GM18867 (cell line): ENCODE measurements around the gene ENC1.
A peak's percentile ranks its signal among the peaks of the same experiment; 100 is the strongest.
"Not testable (repeated sequence)": the region's sequence is repeated elsewhere in the genome, so short reads cannot be mapped to it uniquely, and the experiment has no call there.

ENCODE experiments used
- ATAC-seq: cut with Tn5 transposase; IDR thresholded peaks from one replicate; pipeline ENCODE4 v1.9.1; 2021; ENCODE audit warnings: mild to moderate bottlenecking, moderate library complexity; ENCODE audit not compliant: unreplicated experiment

Gene ENC1

GRCh38 chr5:74640450-74640953, at the start of gene ENC1:
ENC1 (minus strand) TSS chr5:74640728; CDS start chr5:74636485, 4,243 bp downstream.
- ATAC-seq, result peak; percentile 76

DNA sequence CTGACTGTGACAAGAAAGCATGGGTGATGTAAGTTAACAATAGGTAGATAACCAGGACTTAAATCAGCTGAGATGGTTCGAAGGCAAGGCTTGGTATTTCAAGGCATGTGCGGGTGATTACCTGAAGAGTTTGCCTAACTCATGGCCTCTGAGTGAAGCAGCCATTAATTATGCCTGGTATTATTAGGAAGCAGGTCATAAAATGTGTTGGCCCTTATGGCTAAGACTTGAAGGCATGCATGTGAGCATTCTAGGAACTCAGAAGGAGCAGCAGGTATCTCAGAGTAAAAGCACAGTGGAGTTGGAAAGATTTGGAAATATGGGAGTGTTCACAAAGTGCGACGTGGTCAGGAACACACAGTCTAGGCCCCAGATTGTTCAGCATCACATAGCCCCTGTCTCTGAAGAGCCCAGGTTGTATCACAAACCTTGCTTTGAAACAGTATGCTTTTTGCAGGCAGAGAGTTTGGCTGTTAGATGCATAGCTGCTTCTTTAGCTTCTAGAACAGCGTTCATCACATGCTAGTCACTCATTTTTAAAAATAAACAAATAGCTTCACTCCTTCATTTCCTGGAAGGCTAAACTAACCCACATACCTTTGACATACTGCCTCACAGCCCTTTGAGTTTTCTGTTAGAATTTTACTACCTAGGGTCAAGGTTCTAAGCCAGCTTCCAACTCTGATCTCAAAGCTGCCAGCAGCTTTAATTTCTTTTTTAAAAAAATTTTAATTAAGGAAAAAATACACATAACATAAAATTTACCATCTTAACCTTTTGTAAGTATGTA, 46.6 kb upstream of the ENC1 start:
- ATAC-seq, result no peak

- ATAC-seq, result peak; percentile 54
These were observed 45.6 kb upstream of the ENC1 start for GRCh38 chr5:74685979-74686631.

GRCh38 chr5:74684900-74685851, 44.6 kb upstream of the ENC1 start, which contains the start of gene HEXB:
HEXB (plus strand) TSS chr5:74685233; CDS start chr5:74685261, 28 bp downstream.
- peak; percentile 84 for ATAC-seq

DNA sequence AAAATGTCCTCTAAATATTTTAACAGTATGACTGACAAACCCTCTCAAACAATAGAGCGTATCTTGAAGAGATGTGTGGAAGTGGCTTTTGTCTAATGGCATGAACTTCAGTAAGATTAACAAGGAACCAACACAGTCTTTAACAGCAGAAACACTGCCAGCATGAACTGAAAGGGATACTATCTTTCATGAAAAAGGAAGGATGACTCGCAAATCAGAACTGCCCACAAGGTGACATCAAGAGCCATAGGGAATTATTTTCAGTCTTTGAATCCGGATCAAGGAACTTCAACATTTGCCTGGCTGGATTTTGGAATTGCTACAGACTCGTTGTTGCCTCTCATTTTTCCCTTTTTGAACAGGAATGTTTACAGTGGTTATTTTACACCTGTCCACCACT, 39.4 kb upstream of the ENC1 start:
- ATAC-seq, result no peak

DNA sequence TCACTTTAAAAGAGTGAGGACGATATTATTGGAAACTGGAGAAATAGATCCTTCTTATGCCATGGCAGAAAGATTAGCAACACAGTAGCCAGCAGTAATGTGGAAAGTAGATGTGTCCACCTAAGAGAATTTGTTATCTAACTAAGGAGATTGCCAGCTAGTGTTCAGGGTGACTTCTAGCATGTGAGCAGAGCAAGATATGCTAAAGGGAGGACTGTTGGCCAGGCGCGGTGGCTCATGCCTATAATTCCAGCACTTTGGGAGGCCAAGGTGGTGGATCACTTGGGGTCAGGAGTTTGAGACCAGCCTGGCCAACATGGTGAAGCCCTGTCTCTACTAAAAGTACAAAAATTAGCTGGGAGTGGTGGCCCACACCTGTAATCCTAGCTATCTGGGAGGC, 38.8 kb upstream of the ENC1 start:
- ATAC-seq, result not testable (repeated sequence)

- ATAC-seq, result not testable (repeated sequence)
These were observed 37.6 kb upstream of the ENC1 start for GRCh38 chr5:74678123-74678522.

- ATAC-seq, result not testable (repeated sequence)
These were observed 35.9 kb upstream of the ENC1 start for GRCh38 chr5:74676466-74676865.

GRCh38 chr5:74673011-74673790, 32.7 kb upstream of the ENC1 start:
- no peak for ATAC-seq

DNA sequence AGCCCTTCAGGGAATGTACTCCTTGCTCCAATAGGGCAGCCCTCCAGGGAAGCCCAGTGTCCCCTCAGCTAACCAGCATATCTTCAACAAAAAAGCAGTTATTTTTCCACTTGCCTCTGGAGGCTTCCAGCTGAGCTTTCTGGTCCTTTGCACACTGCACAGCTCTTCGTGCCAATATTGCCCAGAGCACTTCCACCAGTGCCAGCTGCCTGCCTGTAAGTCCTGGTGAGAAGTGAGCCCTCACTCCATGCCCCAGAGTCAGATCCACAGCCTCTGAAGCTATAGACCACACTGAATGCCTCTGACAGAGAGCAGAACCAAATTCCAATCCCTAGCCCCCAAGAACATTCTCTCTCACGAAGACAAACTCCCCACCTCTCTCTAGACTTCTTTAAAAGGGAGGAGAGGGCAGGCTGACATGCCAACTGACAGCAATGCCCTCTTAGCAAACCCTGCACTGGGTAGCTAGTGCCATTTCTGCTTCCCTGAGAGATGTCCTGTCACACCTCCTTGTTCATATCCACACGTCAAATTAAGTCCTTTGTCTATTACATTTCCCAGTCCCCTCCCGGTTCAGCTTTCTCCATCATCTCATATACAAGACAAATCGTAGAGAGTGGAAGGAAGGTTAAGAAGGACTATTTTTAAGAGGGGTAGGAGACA, 31.8 kb upstream of the ENC1 start:
- ATAC-seq, result no peak

- no peak for ATAC-seq
These were observed 30.0 kb upstream of the ENC1 start for GRCh38 chr5:74670396-74671038.

DNA sequence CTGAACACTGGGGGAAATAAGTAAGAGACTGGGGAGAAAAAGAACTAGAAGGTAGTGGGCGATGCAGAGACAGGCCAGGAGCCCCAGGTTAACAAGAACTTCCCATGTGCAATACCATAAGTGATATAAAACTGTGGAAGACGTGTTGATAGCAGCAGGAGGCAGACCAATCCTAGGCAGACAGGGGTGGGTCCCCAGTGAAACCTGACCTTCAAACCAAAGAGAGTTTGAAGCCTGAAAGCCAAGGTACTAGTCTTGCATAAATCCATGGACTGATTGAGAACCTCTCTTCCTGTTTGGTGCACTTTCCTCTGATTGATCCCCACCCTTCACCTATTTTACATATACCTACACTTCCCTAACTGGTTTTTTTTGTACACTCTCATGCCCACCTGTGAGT, 29.3 kb upstream of the ENC1 start:
- no peak for ATAC-seq

- no peak for ATAC-seq
These were observed 26.9 kb upstream of the ENC1 start for GRCh38 chr5:74667396-74667795.

- no peak for ATAC-seq
These were observed 25.3 kb upstream of the ENC1 start for GRCh38 chr5:74665816-74666215.

DNA sequence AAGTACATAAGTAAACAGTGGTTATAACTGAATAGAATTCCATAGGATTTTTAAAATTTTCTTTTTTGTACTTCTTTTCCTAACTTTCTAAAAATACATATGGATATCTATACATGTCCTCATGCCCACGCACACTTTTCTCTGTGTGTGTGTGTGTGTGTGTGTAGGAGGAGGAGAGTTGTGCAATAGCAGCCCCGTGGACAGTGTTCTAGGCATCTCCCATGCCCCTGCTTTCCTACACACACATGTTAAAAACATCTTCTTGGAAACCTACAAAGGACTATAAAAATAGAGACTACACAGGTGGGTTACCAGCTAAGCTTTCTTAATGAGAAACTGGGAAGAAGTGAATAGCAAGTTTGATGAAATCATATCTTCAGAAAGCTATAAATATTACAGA, 24.7 kb upstream of the ENC1 start:
- ATAC-seq, result no peak

GRCh38 chr5:74664551-74664950, 24.0 kb upstream of the ENC1 start:
- ATAC-seq, result no peak

DNA sequence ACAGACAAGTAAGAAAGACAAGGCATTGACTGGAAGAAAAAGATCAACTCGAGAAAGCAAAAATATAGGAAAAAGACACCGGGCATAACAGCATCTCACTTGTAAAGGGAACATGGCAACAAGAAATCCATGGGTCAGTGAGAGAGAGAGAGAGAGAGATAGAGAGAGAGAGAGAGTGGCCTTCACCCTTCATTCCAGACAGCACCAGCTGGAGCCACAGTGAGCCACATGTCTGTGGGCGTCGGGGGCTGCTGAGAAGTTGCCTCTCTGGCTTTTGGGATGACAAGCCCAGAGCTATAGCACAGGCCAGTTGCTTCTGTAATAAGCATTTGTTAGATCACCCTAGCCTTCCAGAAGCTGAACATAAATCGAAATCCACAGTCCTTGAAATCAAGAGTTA, 20.3 kb upstream of the ENC1 start:
- no peak for ATAC-seq

DNA sequence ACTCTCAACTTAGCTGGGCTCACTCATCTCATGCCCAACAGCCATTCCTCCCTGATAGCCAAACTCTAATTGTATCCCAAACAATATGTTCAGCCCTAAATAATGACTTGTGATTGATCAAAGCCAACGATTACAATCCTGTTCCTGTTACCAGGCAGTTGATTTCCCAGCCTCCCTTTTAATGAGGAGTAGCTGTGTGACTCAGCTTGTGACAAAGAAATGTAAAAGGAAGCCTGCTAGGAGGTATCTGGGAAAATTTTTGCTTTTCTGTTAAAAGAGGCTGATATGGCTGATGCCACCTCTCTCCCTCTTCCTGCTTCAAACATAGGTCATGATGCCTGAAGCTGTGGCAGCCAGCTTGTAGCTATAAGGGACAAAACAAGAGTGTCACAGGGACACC, 19.6 kb upstream of the ENC1 start:
- no peak for ATAC-seq

GRCh38 chr5:74659172-74659571, 18.6 kb upstream of the ENC1 start:
- ATAC-seq, result no peak
